Measurements from ENCODE around the gene NAP1L4.

GRCh38 chr11:2909133-2909902 is 82.8 kb downstream of the NAP1L4 start:
- TF ChIP-seq EZH2phosphoT487 (IDR thresholded peaks at IDR 0.05; ENCODE audit: borderline replicate concordance) = no peak
- TF ChIP-seq, protein P1, sequence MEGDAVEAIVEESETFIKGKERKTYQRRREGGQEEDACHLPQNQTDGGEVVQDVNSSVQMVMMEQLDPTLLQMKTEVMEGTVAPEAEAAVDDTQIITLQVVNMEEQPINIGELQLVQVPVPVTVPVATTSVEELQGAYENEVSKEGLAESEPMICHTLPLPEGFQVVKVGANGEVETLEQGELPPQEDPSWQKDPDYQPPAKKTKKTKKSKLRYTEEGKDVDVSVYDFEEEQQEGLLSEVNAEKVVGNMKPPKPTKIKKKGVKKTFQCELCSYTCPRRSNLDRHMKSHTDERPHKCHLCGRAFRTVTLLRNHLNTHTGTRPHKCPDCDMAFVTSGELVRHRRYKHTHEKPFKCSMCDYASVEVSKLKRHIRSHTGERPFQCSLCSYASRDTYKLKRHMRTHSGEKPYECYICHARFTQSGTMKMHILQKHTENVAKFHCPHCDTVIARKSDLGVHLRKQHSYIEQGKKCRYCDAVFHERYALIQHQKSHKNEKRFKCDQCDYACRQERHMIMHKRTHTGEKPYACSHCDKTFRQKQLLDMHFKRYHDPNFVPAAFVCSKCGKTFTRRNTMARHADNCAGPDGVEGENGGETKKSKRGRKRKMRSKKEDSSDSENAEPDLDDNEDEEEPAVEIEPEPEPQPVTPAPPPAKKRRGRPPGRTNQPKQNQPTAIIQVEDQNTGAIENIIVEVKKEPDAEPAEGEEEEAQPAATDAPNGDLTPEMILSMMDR (conservative IDR thresholded peaks at IDR 0.05; ENCODE audit: low read length) = no peak
